Measurements from ENCODE around the gene FBN3.
"Not testable (repeated sequence)": the region's sequence is repeated elsewhere in the genome, so short reads cannot be mapped to it uniquely, and the experiment has no call there.

The FBN3 gene

GRCh38 chr19:8117991-8118390 lies 31.4 kb downstream of the FBN3 start:
- no peak for DNase-seq (ENCODE audit: low read depth, low spot score)

GRCh38 chr19:8116437-8117293 lies 32.7 kb downstream of the FBN3 start:
- DNase-seq (ENCODE audit: low read depth, low spot score): no peak

DNA sequence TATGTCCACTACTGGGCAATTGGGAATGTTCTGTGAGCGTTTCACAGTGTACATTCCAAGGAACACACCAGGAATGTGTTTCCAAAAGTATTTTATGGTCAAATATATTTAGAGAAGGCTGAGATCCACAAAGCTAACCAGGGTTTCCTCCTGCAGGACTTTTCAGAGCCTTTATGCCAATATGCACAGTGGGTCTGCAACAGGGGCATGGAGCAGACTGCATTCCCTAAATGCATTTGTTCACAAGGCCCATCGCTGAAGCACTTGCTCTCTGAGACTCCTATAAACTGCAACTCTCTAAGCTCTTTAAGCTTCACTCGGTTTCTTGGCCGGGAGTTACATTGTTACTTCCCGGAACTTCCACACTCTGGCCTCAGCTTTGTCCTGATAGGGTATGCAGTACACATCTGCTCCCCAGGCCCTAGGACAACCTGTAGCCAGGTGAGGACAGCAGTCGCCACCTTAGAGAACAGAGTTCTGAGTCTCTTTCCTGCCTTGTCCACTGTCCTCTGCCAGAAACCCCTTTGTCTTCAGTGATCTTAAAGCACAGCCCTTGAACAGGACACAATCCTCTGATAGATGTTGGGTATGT lies 33.5 kb downstream of the FBN3 start:
- no peak for DNase-seq (ENCODE audit: low read depth, low spot score)

DNA sequence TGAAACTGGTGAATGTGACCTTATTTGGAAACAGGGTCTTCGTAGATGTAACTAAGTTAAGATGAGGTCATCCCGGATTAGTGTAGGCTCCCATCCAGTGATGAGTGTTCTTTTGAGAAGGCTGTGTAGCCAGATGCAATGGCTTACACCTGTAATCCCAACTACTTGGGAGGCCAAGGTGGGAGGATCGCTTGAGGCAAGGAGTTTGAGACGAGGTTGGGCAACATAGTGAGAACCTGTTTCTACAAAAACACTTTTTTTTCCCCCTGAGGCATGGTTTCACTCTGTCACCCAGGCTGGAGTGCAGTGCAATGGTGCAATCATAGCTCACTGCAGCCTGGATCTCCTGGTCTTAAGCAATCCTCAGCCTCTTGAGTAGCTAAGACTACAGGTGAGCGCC lies 36.4 kb downstream of the FBN3 start:
- DNase-seq (ENCODE audit: low read depth, low spot score): no peak

DNA sequence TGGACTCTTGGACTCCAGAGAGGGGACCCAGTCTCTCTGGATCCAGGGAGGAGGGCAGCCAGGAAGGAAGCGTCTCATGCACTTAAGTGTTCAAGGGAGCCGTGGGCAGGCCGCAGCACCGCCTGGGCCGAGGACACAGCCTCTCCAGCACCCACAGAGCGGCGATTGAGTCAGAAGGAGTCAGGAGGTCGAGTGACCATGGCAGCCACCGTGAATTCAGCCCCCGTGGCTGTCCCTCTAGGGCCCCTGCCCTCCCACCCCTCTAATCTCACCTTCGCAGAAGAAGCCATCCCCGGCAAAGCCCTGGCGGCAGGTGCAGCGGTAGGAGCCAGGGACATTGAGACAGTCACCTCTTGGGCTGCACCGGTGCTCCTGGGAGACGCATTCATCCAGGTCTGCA lies 38.0 kb downstream of the FBN3 start:
- no peak for DNase-seq (ENCODE audit: low read depth, low spot score)

GRCh38 chr19:8110931-8111330 lies 38.5 kb downstream of the FBN3 start:
- no peak for DNase-seq (ENCODE audit: low read depth, low spot score)

DNA sequence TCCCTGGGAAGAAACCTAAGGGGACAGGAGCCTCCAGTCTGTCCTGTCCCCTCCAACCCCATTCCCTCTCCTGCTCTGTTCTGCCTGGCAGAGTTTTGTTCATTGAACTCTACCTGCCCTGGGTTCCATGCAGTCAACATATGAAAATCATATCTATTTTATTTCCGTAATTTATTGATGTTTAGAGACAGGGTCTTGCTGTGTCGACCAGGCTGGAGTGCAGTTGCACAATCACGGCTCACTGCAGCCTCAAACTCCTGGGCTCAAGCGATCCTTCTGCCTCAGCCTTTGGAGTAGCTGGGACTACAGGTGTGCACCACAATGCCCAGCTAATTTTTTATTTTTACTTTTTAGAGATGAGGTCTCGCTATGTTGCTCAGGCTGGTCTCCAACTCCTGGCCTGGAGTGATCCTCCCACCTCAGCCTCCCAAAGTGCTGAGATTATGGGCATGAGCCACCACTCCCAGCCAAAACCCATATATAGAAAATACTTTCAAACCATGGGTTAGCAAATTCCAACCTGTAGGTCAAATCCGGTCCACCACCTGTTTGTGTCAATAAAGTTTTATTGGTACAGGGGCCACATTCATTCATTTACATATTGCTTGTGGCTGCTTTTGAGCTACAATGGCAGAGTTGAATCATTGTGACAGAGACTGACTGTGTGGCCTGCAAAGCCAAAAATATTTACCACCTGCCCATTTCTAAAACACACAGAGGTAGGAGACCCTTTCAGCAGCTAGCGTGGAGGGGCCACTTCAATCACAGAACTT lies 39.3 kb downstream of the FBN3 start:
- DNase-seq (ENCODE audit: low read depth, low spot score): no peak

DNA sequence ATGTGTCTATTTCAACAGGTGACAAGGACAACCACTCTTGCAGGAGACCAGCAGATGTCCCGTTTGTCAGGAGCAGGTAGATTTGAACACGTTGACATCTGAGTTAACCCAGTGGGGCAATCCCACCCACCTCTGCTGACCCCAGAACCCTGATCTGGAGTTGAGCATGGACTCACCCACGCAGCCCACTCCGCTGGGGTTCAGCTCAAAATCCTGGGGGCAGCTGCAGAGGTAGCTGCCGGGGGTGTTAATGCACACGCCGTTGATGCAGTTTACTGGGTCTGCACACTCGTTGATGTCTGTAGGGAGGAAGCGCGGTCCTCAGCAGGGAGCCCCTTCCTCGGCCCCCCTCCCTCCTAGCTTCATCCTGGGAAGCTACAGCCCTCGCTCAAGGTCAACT lies 39.9 kb downstream of the FBN3 start:
- no peak for DNase-seq (ENCODE audit: low read depth, low spot score)

- DNase-seq (ENCODE audit: low read depth, low spot score): no peak
These were observed 40.6 kb downstream of the FBN3 start for GRCh38 chr19:8108560-8109445.

GRCh38 chr19:8107301-8107903 lies 42.0 kb downstream of the FBN3 start:
- no peak for DNase-seq (ENCODE audit: low read depth, low spot score)

DNA sequence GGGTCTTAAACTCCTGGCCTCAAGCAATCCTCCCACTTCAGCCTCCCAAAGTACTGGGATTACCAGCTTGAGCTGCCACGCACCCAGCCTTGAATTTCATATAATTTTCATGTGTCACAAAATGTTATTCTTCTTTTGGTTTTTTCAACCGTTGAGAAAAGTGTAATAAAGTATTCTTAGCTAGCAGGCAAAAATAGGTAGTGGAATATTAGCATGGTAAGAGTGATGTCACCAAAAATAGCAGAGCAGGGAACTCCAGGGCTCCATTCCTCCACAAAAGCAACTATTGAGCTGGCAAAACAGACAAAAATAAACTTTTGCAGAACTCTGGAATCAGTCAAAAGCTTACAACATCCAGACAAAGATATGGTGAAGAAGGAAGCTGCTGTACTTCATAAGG lies 43.9 kb downstream of the FBN3 start:
- no peak for DNase-seq (ENCODE audit: low read depth, low spot score)

DNA sequence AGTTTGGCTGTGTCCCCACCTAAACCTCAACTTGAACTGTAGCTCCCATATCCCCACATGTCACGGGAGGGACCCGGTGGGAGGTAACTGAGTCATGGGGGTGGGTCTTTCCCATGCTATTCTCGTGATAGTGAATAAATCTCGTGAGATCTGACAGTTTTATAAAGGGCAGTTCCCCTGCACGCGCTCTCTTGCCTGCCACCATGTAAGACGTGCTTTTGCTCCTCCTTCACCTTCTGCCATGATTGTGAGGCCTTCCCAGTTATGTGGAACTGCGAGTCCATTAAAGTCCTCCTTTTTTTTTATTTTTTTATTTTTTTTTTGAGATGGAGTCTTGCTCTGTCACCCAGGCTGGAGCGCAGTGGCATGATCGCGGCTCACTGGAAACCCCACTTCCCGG lies 47.5 kb downstream of the FBN3 start:
- DNase-seq (ENCODE audit: low read depth, low spot score): not testable (repeated sequence)

GRCh38 chr19:8101311-8101710 lies 48.1 kb downstream of the FBN3 start:
- DNase-seq (ENCODE audit: low read depth, low spot score): no peak

- DNase-seq (ENCODE audit: low read depth, low spot score): no peak
These were observed 51.5 kb downstream of the FBN3 start for GRCh38 chr19:8097681-8098567.

GRCh38 chr19:8097198-8097597 lies 52.2 kb downstream of the FBN3 start:
- DNase-seq (ENCODE audit: low read depth, low spot score): no peak

GRCh38 chr19:8096071-8096470 lies 53.3 kb downstream of the FBN3 start:
- DNase-seq (ENCODE audit: low read depth, low spot score): no peak

DNA sequence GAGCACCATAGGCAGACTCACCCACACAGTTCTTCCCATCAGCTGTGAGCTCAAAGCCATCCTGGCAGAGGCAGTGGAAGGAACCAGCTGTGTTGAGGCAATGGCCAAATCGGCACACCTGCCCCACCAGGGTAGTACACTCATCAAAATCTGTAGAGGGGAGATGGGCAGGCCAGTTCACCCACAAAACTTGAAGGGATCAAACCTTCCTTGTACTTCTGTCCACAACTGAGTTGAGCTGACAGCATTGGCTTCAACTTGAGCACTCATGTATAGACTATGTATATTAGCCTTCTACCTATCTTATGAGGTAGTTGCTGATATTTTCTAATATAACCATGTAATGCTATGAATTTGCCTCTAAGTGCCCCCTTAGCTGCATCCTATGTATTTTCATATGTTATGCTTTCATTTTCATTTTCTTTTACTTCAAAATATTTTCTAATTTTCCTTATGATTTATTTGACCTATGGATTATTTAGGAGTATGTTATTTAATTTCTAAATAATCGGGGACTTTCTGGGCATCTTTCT lies 54.0 kb downstream of the FBN3 start:
- DNase-seq (ENCODE audit: low read depth, low spot score): no peak

DNA sequence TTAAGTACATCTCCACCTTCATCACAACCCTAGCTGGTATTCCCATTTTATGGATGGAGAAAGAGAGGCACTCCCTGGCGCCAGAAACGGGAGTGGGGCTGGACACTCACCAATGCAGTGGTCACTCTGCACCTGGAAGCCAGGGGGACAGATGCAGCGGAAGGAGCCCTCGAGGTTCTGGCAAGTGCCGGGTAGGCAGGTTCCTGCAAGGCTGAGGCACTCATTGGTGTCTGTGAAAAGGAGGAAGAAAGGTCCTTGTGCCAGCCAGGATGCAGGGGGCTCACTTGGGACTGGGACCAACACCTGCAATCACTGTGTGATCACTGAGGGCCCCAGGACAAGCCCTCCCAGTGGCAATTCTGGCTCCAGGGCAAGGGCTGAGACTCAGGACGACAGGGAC lies 55.1 kb downstream of the FBN3 start:
- DNase-seq (ENCODE audit: low read depth, low spot score): no peak

GRCh38 chr19:8093740-8094139 lies 55.7 kb downstream of the FBN3 start:
- no peak for DNase-seq (ENCODE audit: low read depth, low spot score)

GRCh38 chr19:8090950-8091349 lies 58.4 kb downstream of the FBN3 start:
- DNase-seq (ENCODE audit: low read depth, low spot score): no peak

Data from smooth muscle cell of the brain vasculature (primary cell).